Fibroblast of peridontal ligament (primary cell): Measurements from ENCODE around the gene RTRAF.

ENCODE experiments used
- DNase-seq: peaks from one replicate; pipeline ENCODE4 v3.0.0-alpha.2; 2010; ENCODE audit errors: extremely low read depth

RTRAF gene

DNA sequence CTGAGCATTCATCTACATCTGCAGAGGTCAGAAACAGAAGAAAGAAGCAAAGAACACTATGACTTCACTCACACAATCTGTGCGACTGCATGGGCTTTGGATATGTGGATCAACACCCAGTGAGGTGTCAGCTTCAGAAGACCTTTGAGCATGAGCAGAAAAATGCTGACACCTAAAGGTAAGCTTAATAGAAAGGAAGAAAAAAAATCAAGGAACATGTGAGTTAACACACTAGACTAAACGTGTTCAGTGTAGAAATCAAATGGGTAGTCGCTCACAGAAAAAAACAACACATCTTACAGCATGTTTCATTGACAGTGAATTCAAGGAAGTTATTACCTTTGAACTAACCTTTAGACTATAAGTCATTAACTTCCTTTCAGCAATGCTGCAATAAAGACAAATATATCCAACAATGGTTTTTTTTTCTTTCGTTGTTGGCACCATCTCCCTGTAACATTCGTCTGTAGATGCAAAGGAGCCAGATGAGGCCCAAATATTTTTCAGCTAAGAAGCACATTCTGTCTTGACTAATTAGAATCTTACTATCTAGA, 30.9 kb downstream of the RTRAF start:
- no peak for DNase-seq

DNA sequence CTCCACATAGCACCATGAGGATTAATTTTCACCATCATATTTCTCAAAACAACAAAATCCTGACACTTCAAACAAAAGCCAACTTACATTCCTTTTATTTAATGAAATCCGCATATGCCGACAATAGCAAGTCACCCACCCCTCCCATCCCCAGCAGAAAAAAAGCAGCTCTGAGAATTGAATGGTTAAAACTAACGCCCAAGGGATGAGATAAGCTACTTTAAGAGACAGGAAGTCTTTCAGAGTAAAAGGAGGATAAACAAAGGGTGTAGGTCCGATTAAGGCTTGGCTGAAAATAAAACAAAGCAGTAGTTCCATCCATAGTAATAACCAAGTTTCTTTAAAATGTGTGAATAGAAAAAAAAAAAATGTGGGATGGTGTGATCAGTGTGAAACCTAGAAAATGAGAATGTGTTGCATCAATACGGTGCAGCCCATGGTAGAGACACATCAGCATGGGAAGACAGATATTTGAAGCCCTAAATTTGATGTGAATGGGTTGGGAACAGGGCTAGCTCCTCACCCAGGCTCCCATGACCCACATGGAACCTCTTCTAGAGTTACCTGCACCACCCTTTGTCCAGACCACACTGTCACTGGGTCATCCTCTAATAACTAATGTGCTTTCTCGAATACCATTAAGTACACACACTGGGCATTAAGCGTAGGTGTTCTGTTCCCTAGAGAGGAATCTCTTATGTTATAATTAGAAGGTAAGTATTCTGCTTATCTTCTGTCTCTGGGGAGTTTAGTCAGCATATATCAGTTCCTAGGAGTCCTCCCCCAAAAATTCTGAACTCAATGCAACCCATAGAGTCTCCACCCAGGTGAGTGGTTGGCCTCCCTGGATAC, 31.7 kb downstream of the RTRAF start:
- DNase-seq, result no peak

DNA sequence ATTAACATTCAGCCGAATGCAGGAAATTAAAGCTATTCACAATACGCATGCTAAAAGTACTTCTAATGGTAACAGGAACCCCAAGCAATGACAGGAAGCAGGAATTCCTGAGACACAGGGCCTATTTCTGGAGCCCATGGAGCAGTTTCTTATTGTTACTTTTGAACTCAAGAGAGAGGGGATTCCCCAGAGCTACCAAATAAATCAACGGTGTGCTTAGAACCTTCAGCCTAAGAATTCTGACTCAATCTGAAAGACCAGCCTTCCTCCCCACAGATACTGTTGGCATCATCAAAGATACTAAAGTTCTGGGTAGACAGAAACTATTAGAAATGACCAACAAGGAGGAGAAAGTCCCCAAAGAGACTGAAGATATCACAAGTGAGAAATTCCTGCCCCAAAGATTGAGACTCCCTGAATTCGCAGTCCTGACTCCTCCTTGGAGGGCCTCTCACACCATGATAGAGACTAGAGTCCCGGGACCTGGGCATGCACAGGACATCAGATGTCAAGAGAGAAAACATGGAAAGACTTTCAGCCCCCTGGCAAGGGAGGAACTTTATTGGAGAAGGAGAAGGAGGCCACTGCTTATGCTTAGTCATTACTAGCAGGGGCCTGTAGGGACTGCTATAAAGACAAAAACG, 32.7 kb downstream of the RTRAF start:
- no peak for DNase-seq

DNA sequence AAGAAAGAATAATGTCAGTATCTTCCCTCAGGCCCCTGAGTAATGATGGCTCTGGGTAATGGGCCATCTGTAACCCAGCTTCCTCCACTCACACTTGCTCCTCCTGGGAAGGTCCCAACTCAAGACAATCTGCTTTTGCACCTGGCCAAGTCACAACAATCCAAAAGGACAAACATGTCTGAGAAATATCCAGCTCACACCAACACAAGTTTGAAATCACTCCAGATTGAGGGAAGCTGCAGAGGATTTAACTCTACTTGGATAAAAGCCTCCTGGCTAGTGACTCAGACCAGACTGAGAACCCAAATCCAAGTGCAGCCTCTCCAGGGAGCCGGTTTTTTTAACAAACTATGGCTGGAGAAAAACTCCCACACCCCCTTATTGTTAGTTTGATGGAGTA, 34.2 kb downstream of the RTRAF start:
- peak; percentile 87 for DNase-seq

DNA sequence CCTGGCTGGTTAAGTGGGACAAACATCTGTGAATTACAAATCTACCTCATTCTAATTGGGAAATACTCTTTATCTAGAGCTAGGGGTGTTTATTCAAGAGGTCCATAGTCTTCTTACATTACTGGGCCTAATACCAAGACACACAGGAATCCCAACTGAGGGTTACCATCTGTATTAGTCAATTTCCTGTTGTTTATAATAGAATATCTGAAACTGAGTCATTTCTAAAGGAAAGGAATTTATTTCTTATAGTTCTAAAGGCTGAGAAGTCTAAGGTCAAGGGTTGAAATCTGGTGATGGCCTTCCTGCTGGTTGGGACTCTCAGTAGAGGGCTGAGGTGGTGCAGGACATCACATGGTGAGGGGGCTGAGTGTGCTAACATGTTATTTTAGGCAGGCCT, 36.0 kb downstream of the RTRAF start:
- peak; percentile 37 for DNase-seq

DNA sequence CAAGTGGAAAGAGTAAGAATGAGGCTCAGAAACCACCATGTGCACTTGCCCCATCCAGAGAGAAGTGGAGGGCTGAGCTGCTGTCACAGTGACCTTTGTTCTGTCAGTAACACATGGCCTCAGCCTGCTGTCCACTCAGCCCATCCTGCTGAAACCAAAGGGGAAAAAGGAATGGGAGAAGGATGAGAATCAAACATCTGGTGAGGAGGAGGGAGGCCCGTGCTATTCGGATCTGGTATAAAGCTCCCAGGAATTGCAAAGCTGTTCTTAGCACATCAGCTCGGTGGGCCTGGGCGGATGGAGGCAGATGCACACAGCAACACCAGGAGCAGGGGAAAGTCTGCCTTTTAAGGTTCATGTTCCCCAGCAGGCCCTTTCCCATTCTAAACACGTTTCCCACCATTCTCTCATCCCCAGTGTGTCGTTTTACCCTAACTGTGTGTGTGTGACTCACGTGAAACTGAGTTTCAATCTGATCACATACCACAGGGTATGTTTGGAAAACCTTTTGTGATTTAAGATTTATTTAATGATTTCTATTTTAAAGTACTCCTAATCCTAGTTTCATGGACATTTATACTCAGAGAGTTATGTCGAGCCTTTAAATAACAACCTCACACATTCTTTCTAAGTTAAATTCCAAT, 36.8 kb downstream of the RTRAF start:
- no peak for DNase-seq

DNA sequence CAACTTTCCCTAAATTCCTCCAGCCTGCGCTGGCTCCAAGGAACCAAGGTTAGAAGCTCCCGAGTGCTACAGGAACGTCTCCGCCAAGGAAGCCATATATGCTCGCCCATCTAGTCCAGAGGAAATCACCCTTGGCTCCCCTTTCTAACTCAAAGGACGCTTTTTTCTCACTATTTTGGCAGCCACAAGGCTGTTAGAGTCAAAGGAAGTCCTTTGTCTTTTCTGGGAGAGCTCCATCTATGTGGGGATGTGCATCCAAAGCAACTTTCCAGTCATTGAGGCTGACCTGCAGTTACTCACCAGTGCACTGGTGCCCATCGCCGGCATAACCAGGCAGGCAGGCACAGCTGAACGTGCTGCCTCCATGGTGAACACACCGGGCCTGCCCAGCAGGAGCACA, 37.6 kb downstream of the RTRAF start:
- DNase-seq, result no peak

DNA sequence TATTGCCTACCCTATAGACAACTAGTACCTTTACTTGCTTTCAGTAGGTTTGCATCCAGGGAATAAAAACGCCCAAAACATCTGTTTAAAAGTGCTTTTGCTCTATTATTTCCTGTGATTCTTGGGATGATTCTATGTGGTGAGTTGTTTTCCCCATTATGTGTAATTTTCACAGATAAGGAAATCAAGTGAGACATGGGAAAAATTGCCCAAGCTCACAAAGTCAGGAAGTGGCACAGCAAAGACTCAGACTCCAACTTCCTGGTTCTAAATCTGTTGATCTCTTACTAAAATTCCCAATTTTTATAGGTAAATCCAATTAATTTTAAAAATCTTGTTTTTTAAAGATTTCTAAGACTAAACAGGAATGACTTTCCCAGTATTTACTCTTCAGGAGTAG, 40.5 kb downstream of the RTRAF start:
- DNase-seq, result no peak

DNA sequence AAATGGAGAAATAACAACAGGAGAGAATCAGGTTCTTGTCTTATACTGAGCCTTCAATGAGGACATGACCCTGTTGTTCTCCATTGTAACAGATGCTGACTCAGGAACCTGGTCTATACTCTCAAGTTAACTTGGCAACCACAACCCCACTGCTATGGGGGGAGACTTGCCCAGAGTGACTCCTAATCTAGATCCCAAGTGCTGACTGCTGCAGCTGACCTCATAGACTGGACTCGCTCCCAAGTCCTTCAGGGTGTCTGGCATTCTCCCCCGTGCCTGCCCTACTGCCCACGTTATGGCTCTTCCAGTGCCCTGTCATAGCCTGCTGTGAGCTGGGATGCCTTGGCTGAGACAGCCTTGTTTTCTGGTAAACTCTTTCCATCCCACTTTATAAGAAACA, 42.4 kb downstream of the RTRAF start:
- peak; percentile 89 for DNase-seq

DNA sequence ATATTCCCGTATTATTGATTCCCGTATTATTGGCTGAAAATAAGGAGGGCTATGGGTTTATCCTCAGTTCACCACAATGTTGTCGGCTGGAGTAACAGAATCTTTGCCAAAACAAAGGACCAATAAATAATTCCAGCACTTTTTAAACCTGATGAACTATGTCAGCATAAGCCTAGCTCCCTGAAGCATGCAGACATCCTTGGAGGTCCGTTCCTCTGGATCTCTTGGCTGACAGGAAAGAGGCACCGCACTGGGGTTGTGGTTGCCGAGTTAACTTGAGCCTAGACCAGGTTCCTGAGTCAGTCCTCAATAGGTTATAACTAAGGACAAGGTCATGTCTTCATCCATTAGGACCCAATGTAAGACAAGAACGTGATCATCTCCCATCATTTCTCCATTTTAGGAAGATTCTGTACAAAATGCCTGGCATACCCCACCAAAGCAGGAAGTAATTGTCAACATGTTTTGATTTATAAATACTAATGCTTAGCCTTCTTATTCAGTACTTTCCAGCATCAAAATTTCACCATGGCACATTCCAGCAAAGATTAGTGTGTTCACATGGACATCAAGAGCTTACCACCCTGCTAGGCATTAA, 43.0 kb downstream of the RTRAF start:
- peak; percentile 35 for DNase-seq

DNA sequence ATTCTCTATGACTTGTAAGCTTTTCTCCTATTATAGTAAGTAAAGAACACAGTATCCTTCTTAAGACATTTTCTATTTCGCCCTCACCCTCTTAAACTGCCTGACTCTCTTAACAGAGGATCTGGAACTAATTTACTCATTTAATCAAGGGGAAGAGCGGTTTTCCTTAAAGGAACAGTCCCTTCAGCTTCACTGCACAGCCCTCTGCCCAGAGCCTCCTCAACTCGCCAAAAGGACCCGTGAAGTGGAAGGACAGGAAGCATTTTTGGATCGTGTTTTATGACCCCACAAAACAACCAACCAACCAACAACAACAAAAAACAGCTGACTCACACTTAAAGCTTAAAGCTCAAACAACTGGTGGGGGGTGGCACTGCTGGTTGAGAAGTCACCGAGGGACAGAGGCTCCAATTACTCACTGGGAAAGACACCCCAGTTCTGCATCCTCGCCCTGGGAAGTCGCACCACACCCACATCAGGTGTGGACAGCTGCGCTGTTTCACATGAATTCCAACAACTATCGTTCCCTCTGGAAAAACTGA, 43.8 kb downstream of the RTRAF start:
- DNase-seq, result peak; percentile 82

DNA sequence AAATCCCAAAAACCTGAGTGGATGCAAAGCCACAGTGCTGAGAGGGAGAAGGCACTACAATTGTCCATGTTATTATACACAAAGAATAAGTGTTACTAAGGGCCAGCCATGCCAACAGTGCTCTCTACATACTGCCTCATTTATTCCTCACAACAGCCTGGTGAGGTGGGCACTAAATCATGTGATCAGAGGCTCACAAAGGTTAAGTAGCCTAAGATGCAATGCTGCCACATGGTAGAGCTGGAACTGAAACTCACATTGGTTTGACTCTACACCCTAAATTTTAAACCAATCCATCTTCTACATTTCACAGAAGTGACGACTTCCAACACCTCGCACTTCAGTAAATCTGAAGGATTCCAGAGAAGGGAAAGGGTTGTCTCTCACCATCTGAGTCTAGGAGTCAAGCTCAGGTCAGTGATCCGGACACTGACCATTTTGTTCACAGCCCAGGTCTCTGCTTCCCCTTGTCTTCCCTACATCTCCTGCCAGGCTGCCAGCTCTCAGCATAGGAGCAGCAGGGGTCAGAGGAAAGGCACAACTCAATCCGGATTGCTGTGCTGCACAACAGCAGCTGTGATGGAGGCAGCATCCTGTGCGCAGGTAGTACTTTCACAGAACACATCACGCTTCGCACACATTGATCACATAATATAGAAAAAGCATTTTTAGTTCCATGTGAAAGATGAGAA, 49.9 kb downstream of the RTRAF start:
- no peak for DNase-seq

DNA sequence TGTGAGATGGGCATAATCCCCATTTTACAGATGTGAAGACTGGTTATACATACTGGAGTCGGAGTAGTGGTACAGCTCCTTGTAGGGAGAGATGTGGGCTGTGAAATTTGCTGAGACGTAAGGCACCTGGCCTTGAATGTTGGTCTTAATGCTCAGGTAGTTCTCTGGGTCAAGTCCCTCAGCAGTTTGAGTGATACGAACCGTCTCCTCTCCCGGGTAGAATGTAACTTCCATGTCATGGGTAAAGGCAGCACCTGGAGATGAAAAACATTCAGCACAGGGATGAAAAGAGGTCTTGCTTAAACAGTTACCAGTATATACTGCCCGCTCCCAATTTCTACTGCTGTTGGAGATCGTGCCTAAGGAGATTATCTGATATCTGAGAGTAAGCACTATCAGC, 51.3 kb downstream of the RTRAF start:
- DNase-seq, result no peak

DNA sequence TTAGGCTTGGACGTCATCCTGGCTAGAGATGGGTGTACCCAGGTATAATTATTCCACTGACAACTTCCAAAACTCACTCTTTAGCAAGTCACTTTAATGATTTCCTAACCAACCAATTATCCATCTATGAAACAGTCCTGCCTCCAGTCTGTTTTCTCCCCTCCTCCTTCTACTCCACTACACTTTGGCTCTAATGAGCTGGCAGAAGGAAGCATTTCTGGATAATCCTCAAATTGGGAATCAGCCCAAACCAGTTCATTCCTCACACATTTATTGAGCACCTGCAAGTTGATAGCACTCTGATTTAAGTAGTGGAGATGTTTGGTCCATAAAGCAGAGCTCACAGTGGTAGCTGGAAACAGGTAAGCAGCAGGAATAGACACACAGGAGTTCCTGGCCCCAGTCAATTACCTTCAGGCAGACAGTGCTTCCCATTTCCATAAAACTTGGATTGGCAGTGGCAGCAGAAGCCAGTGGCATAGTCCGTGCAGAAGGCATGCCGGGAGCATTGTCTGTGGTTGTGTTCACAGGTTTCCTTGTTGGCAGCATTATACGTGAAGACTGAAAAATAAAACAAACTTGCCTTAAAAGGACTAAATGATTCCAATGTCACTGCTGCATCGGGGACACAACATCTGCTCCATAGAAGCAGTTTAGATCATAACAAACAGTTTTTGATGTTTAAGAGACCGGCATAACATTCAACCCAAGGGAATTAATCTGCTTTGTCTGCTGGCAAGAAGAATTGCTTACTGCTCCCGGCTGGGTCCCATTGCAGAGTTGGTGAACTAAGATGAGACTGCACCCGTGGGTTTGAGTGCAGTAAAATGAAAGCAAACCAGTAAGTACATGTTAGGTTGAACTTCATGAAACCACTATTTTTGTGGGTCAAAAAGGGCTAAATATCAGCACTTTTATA, 53.3 kb downstream of the RTRAF start:
- DNase-seq, result peak; percentile 35

DNA sequence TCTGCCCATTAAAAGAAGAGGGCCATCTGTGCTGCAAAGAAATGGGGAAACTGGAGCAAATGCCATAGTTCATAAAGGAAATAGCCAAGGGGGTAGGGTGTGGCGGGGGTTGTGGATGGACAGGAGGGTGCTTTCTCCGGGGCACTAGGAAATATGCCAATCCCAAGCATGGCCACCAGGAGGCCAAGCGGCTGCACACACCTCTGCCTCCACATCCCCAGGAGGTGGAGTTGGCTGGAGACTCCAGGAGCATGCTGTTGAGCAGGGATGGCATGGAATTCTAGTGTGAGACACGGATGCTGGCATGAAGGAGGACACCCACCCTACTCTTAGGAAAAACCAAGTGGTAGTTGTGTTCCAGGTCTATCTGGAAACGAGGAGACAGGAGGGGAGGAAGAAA, 54.3 kb downstream of the RTRAF start:
- no peak for DNase-seq

DNA sequence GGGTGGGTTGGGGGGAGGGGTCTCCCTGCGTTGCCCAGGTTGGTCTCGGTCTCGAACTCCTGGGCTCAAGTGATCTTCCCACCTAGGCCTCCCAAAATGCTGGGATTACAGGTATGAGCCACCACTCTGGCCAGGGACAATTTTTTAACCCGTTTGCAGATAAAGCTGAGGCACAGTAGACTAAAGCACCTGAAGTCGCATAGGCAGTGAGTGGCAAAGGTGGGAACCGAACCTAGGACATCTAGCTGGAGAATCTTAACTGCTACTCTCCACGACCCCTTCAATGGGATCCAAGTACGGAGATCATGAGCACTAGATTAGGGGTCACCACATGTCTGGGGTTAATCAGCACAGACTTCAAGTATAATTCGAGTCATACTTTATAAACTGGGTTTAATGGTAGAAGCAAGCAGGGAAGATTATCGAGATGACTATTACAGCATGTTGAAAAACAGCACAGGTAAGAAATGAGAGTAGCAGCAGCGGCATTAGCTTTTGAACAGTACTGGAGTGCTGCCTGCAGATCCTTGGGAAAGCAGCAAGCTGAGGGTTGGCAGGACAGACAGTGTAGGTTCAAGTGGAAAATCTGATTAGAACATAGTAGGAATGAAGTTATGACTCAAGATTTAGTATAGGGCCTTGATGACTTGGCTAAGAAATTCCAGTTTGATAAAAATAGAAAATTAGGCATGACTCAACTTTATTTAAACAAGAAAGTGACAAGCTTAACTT, 55.6 kb downstream of the RTRAF start:
- peak; percentile 92 for DNase-seq

DNA sequence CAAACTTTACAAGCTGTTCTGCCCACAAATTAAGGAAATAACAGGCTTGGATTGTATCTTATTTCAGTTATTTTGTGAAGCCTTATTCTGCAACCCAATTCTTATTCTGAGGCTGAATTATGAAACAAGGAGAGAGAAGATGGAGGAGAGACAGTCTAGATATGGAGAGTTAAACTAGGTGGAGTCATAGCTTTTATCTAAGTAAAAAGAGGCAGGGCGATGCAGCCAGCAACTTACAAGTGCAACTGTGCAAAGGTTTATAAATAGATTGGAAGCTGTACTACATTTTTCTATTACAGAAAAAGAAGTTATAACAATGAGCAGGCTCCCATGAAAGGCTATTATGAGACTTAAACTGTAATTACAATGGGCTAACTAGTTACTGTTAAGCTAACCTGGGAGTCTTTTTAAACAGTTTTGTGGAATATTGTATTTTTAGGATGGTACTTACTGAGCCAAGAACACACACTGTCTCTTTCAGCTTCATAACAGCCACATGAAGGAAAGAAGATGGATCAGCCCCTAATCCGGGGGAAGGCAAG, 57.1 kb downstream of the RTRAF start:
- DNase-seq, result peak; percentile 28

DNA sequence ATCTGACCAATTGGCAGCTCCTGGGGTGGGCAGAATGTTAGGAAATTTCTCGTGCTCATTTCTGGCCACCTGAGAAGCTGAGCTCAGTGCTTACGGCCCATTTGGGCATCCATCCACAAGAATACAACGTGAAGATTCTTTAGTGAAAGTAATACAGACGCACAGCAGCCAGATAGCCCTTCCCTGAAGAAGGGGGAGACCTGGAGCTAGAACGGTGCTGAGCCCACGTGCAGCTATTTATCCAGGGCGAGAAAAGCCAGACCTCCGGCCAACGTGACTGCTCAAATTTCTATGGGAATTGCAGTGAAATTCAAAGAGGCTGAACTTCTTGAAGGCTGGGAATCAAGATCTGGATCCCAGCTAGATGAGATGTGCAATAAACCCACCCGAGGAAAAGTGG, 58.8 kb downstream of the RTRAF start:
- DNase-seq, result no peak

DNA sequence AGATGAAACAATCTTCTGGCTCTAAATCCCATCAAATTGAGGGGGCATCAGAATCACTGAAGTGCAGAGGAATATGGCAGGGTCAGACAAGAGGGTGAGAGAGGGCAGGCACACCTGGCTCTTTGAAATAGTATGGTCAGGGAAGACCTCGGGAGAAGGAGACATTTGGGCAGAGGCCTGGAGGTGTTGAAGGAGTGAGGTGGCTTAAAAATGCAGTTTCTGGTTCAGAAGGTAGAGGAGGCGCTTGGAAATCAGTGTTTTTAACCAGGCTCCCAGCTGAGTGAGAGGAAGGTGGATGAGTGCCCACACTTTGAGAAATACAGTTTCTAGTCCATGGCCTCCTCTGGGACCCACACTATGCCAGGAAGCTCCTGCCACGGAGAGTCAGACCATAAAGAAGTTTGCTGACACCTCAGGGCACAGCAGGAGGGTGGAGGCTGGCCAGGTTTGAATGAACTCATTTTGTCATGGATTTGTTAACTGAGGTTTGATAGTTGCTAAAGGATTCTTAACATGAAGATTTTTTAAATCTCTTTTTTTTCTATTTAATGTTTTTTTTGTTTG, 59.4 kb downstream of the RTRAF start:
- peak; percentile 35 for DNase-seq
